Activated CD8-positive, alpha-beta memory T cell treated with anti-CD3 and anti-CD28 coated beads for 1 hour (primary cell): ENCODE measurements around the gene CALN1.

Experiments used
- DNase-seq, 2 donors: peaks; one replicate each; pipeline ENCODE4 v3.0.0-alpha.2; 2020; ENCODE audit warnings: low read depth in 1 of 2; ENCODE audit errors: extremely low read depth in 1 of 2

CALN1 gene

GRCh38 chr7:72055426-72055825 is 356.7 kb downstream of the CALN1 start:
- DNase-seq: no peak

GRCh38 chr7:72053292-72053691 is 358.8 kb downstream of the CALN1 start:
- no peak for DNase-seq

GRCh38 chr7:72048420-72048819 is 363.7 kb downstream of the CALN1 start:
- no peak for DNase-seq

- DNase-seq: no peak
Measured at GRCh38 chr7:72042855-72043254, 369.3 kb downstream of the CALN1 start.

GRCh38 chr7:72040641-72041040 is 371.5 kb downstream of the CALN1 start:
- no peak for DNase-seq

GRCh38 chr7:72039460-72039859 is 372.7 kb downstream of the CALN1 start:
- DNase-seq: no peak

GRCh38 chr7:72038022-72038732 is 374.0 kb downstream of the CALN1 start:
- no peak for DNase-seq

- DNase-seq: no peak
Measured at GRCh38 chr7:72037516-72037915, 374.6 kb downstream of the CALN1 start.

GRCh38 chr7:72035266-72035665 is 376.9 kb downstream of the CALN1 start:
- DNase-seq: no peak

- no peak for DNase-seq
Measured at GRCh38 chr7:72032934-72033333, 379.2 kb downstream of the CALN1 start.

- DNase-seq: no peak
Measured at GRCh38 chr7:72030994-72031667, 381.0 kb downstream of the CALN1 start.

- no peak for DNase-seq
Measured at GRCh38 chr7:72028267-72028666, 383.9 kb downstream of the CALN1 start.

GRCh38 chr7:72025381-72025960 is 386.7 kb downstream of the CALN1 start:
- no peak for DNase-seq

GRCh38 chr7:72023926-72024325 is 388.2 kb downstream of the CALN1 start:
- DNase-seq: no peak

GRCh38 chr7:72021716-72022115 is 390.4 kb downstream of the CALN1 start:
- no peak for DNase-seq

GRCh38 chr7:72020311-72020710 is 391.8 kb downstream of the CALN1 start:
- DNase-seq: no peak

GRCh38 chr7:72019436-72019835 is 392.7 kb downstream of the CALN1 start:
- no peak for DNase-seq

- no peak for DNase-seq
Measured at GRCh38 chr7:72017756-72018155, 394.4 kb downstream of the CALN1 start.

GRCh38 chr7:72016574-72016973 is 395.6 kb downstream of the CALN1 start:
- no peak for DNase-seq

- DNase-seq: no peak
Measured at GRCh38 chr7:72015136-72015535, 397.0 kb downstream of the CALN1 start.

- DNase-seq: no peak
Measured at GRCh38 chr7:72007018-72007417, 405.1 kb downstream of the CALN1 start.

GRCh38 chr7:72003236-72003635 is 408.9 kb downstream of the CALN1 start:
- DNase-seq: no peak
